Measurements from ENCODE around the gene IQCN. TPM values are rescaled to one million over a fixed set of nuclear protein-coding genes. Genes with fewer than 3 reads are reported as not detected.

IQCN gene
- 0.13 and 1.6 TPM in 2 replicates for total RNA-seq

GRCh38 chr19:18274219-18274780 is at the start of gene IQCN:
IQCN (minus strand) TSS chr19:18274452; CDS start chr19:18269478, 4,974 bp downstream.

GRCh38 chr19:18322759-18323460 is 48.7 kb upstream of the IQCN start, which contains the start of gene LSM4:
LSM4 (minus strand) TSS chr19:18323076; CDS start chr19:18323020, 56 bp downstream.

GRCh38 chr19:18281082-18282020 is 7.1 kb upstream of the IQCN start, which contains the start of gene JUND:
JUND (minus strand) TSS chr19:18281622; CDS start chr19:18281484, 138 bp downstream.

GRCh38 chr19:18225702-18226468 is 48.4 kb downstream of the IQCN start, which contains the start of gene PDE4C:
PDE4C (minus strand) TSS chr19:18226438; CDS start chr19:18226415, 23 bp downstream.

Other genes with a start within 250 kb of the IQCN start
- not detected in 2 replicates for gene IL12RB1, start 187.5 kb downstream of the IQCN start, total RNA-seq
- gene MAST3, start 176.7 kb downstream of the IQCN start, total RNA-seq = 3.5 and 5.9 TPM in 2 replicates
- 20.3 and 35.1 TPM in 2 replicates for gene PIK3R2, start 121.3 kb downstream of the IQCN start, total RNA-seq
- gene IFI30, start 100.6 kb downstream of the IQCN start, total RNA-seq = 9.3 TPM in 1 of 2 replicates, not detected in the other
- gene MPV17L2, start 81.2 kb downstream of the IQCN start, total RNA-seq = 26.7 and 39.2 TPM in 2 replicates
- gene RAB3A, start 70.4 kb downstream of the IQCN start, total RNA-seq = 1.8 and 14.8 TPM in 2 replicates
- gene PDE4C, start 48.0 kb downstream of the IQCN start, total RNA-seq = 0.78 and 12.9 TPM in 2 replicates
- gene JUND, start 7.2 kb upstream of the IQCN start, total RNA-seq = 244 and 252 TPM in 2 replicates
- gene LSM4, start 48.6 kb upstream of the IQCN start, total RNA-seq = 182 and 407 TPM in 2 replicates
- gene PGPEP1, start 66.1 kb upstream of the IQCN start, total RNA-seq = 11.3 and 19.0 TPM in 2 replicates
- gene GDF15, start 111.7 kb upstream of the IQCN start, total RNA-seq = 113 and 261 TPM in 2 replicates
- not detected in 2 replicates for gene LRRC25, start 123.2 kb upstream of the IQCN start, total RNA-seq
- gene SSBP4, start 144.9 kb upstream of the IQCN start, total RNA-seq = 74.0 and 107 TPM in 2 replicates
- 45.0 and 55.7 TPM in 2 replicates for gene ISYNA1, start 163.7 kb upstream of the IQCN start, total RNA-seq
- gene ELL, start 247.6 kb upstream of the IQCN start, total RNA-seq = 13.8 and 18.8 TPM in 2 replicates